IMR-90 (cell line): ENCODE measurements around the gene PUM2.

Source experiments
- MAFK ChIP-seq: IDR thresholded peaks from 2 replicates; pipeline ENCODE4 v1.6.1; 2012; ENCODE audit warnings: low read depth, low read length, improper control_type of control experiment
- MXI1 ChIP-seq: IDR thresholded peaks from 2 replicates; pipeline ENCODE4 v1.6.1; 2012; ENCODE audit warnings: low read depth, mild to moderate bottlenecking, low read length, moderate library complexity, borderline replicate concordance
- POLR2A ChIP-seq: IDR thresholded peaks from 2 replicates; pipeline ENCODE4 v1.6.1; 2012; ENCODE audit warnings: mild to moderate bottlenecking, low read depth, low read length
- RCOR1 ChIP-seq: IDR thresholded peaks from 2 replicates; pipeline ENCODE4 v1.6.1; 2012; ENCODE audit warnings: mild to moderate bottlenecking, low read length, improper control_type of control experiment; ENCODE audit not compliant: insufficient replicate concordance
- TF ChIP-seq, protein P1 (sequence below): conservative IDR thresholded peaks from 2 replicates; pipeline ENCODE4 v1.5.1; 2012; ENCODE audit warnings: mild to moderate bottlenecking, low read depth, low read length, improper control_type of control experiment

DNA sequence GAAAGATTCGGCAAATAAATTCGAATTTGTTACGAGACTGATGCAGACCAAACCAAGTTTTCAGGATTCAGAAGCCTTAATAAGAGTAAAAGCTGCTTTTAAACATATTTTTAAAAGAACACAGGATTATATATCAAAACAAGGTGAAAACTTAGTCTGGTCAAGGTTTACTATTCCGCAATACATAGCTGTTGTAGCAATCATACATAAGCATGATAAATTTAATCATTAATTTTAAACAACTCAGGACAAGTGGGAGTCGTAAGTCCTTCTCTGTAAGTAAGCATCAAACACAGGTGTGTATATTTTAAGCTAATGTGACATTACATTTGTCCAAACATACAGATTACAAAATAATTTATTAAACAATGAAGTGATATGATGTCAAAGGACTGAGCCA is 57.7 kb downstream of the PUM2 start:
- TF ChIP-seq, protein P1, sequence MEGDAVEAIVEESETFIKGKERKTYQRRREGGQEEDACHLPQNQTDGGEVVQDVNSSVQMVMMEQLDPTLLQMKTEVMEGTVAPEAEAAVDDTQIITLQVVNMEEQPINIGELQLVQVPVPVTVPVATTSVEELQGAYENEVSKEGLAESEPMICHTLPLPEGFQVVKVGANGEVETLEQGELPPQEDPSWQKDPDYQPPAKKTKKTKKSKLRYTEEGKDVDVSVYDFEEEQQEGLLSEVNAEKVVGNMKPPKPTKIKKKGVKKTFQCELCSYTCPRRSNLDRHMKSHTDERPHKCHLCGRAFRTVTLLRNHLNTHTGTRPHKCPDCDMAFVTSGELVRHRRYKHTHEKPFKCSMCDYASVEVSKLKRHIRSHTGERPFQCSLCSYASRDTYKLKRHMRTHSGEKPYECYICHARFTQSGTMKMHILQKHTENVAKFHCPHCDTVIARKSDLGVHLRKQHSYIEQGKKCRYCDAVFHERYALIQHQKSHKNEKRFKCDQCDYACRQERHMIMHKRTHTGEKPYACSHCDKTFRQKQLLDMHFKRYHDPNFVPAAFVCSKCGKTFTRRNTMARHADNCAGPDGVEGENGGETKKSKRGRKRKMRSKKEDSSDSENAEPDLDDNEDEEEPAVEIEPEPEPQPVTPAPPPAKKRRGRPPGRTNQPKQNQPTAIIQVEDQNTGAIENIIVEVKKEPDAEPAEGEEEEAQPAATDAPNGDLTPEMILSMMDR = no peak
- TF ChIP-seq POLR2A (no peak), MAFK (no peak), MXI1 (no peak), RCOR1 (no peak)
